Fibroblast of lung (primary cell): ENCODE results near the gene ZFAND5.

Experiments used
- EZH2 ChIP-seq: IDR thresholded peaks from 2 replicates; pipeline ENCODE4 v1.5.1; 2012; ENCODE audit warnings: low read length, control low read depth, mild to moderate bottlenecking; ENCODE audit errors: missing control alignments
- TF ChIP-seq, protein P1 (sequence below), 2 donors: IDR thresholded peaks in 1 of 2; conservative IDR thresholded peaks in 1 of 2; 1 replicate in 1 of 2; 2 replicates in 1 of 2; pipeline ENCODE4 v1.5.1; 2011 to 2012; ENCODE audit warnings: low read length in 2 of 2, control low read depth in 1 of 2, inconsistent platforms in 1 of 2, low read depth in 1 of 2, mild to moderate bottlenecking in 1 of 2

DNA sequence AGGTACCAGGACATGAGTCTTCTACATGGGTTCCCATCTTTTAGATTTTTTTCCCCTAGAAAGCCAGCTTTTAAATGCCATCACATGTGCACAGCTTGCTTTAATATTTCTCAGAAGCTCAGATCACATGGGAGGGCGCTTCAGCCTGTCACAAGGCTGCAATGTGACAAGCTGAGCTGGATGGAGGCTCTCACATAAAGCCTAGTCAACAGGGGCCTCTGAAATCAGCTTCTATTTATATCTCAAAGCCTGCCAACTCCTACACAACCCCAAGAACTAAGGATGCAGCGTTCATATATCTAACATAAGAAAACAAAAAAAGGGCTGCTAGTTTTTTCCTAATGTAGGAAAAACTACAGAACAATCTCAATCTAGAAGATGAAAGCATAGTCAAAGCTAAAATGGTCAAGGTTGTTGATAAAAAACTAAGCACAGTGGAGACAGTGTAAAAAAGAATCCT is 2.3 kb downstream of the ZFAND5 start:
- no peak for TF ChIP-seq EZH2
- TF ChIP-seq, protein P1, sequence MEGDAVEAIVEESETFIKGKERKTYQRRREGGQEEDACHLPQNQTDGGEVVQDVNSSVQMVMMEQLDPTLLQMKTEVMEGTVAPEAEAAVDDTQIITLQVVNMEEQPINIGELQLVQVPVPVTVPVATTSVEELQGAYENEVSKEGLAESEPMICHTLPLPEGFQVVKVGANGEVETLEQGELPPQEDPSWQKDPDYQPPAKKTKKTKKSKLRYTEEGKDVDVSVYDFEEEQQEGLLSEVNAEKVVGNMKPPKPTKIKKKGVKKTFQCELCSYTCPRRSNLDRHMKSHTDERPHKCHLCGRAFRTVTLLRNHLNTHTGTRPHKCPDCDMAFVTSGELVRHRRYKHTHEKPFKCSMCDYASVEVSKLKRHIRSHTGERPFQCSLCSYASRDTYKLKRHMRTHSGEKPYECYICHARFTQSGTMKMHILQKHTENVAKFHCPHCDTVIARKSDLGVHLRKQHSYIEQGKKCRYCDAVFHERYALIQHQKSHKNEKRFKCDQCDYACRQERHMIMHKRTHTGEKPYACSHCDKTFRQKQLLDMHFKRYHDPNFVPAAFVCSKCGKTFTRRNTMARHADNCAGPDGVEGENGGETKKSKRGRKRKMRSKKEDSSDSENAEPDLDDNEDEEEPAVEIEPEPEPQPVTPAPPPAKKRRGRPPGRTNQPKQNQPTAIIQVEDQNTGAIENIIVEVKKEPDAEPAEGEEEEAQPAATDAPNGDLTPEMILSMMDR (conservative IDR thresholded peaks at IDR 0.05 in 1 of 2, IDR thresholded peaks at IDR 0.05 in 1 of 2; ENCODE audit: low read depth in 1 of 2, low read length in 2 of 2): no peak
